Measurements from ENCODE around the gene ATXN1.

DNA sequence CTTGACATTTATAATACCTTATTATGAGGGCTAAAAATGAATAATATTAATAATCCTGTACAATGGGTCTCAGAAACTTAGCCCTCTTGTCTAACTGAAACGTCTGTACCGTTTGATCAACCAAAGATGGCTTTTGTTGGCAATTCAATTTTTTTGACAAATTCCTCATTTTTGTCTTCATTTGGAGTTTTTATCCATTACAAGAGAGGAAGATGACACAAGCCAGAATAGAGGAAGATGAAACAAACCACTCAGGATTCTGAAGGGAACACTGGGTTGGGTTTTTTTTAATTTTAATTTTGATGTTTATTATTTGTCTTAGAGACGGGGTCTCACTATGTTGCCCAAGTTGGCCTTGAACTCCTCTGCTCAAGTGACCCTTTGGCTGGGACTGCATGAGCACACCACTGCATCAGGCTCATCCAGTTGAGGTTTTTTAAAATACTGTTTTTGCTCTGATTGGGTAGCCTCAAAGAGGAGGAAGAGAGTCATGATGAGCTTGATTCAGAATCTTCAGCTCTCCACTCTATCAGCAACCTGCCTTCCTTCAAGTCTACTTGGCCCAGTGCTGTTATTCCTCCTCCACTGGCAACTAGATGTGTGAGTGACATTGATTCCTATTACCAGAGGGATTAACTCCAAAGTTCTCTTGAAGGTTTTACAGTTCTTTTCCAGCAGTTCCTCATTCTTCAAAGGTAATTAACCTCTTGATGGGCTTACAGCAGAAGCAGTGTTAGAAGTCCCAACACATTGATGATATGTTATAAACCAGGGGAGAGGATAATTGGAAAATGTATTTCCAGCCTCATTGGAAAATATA is 71.3 kb downstream of the ATXN1 start:
- no peak for TF ChIP-seq HDGF (IDR thresholded peaks at IDR 0.05; ENCODE audit: borderline replicate concordance)
- no peak for TF ChIP-seq BHLHE40 (IDR thresholded peaks at IDR 0.05; ENCODE audit: borderline replicate concordance)
- no peak for TF ChIP-seq FOXK2 (IDR thresholded peaks at IDR 0.05)
- TF ChIP-seq TARDBP (IDR thresholded peaks at IDR 0.05), result no peak
- no peak for TF ChIP-seq LEF1 (IDR thresholded peaks at IDR 0.05; ENCODE audit: borderline replicate concordance)
- TF ChIP-seq SUZ12 (IDR thresholded peaks at IDR 0.05), result no peak
- TF ChIP-seq PKNOX1 (IDR thresholded peaks at IDR 0.05), result no peak
- TF ChIP-seq SP1 (IDR thresholded peaks at IDR 0.05), result no peak

All from HEK293T (cell line).